HFF-Myc (cell line): ENCODE measurements around the gene MEOX1.

ENCODE experiments used
- DNase-seq: peaks from one replicate; pipeline ENCODE4 v3.0.0-alpha.2; 2011; ENCODE audit warnings: low read depth; ENCODE audit errors: extremely low read depth
- H3K4me3 ChIP-seq: replicated peaks from 2 replicates; pipeline ENCODE4 v1.5.1; 2011; ENCODE audit warnings: low read depth, mild to moderate bottlenecking, control low read depth, low read length
- TF ChIP-seq, protein P1 (sequence below): IDR thresholded peaks from 2 replicates; pipeline ENCODE4 v1.5.1; 2012; ENCODE audit warnings: mild to moderate bottlenecking, low read depth, low read length, control low read depth; ENCODE audit errors: missing control alignments

Gene MEOX1

GRCh38 chr17:43616029-43616351 lies 45.7 kb downstream of the MEOX1 start:
- H3K4me3 ChIP-seq = no peak overlapping the region
- TF ChIP-seq, protein P1, sequence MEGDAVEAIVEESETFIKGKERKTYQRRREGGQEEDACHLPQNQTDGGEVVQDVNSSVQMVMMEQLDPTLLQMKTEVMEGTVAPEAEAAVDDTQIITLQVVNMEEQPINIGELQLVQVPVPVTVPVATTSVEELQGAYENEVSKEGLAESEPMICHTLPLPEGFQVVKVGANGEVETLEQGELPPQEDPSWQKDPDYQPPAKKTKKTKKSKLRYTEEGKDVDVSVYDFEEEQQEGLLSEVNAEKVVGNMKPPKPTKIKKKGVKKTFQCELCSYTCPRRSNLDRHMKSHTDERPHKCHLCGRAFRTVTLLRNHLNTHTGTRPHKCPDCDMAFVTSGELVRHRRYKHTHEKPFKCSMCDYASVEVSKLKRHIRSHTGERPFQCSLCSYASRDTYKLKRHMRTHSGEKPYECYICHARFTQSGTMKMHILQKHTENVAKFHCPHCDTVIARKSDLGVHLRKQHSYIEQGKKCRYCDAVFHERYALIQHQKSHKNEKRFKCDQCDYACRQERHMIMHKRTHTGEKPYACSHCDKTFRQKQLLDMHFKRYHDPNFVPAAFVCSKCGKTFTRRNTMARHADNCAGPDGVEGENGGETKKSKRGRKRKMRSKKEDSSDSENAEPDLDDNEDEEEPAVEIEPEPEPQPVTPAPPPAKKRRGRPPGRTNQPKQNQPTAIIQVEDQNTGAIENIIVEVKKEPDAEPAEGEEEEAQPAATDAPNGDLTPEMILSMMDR = no peak
- no peak for DNase-seq

GRCh38 chr17:43615330-43616028 lies 46.2 kb downstream of the MEOX1 start:
- no peak for DNase-seq
- H3K4me3 ChIP-seq = no peak overlapping the region
- TF ChIP-seq, protein P1 = no peak

GRCh38 chr17:43614561-43614960 lies 47.2 kb downstream of the MEOX1 start:
- DNase-seq = no peak
- TF ChIP-seq, protein P1 = no peak
- no peak overlapping the region for H3K4me3 ChIP-seq

- TF ChIP-seq, protein P1 = no peak
Measured at GRCh38 chr17:43613917-43614316, 47.8 kb downstream of the MEOX1 start.

DNA sequence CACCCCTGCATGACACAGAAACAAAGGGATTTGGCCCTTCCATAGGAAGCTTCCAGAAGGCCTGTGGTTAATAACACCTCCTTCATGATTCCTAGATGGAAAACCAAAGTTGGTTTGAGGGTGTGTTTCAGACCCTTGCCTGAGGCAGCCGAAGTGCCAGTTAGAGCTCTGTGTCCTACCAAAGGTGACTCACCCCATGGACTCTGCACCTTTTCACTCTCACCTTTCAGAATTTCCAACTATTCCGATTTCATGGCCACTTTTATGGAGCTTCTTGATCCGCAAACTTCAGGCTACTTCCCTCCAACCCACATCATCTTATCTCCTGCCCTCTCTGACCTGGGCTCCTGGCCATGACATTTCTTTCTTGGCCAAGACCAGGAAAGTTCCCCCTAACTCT lies 49.2 kb downstream of the MEOX1 start:
- TF ChIP-seq, protein P1 = no peak
- H3K4me3 ChIP-seq = no peak overlapping the region

More at GRCh38 chr17:43613917-43614316, 47.8 kb downstream of the MEOX1 start:
- no peak for DNase-seq
- H3K4me3 ChIP-seq = no peak overlapping the region

GRCh38 chr17:43611230-43611969 lies 50.3 kb downstream of the MEOX1 start:
- DNase-seq = no peak
- TF ChIP-seq, protein P1 = no peak
- no peak overlapping the region for H3K4me3 ChIP-seq

More for the DNA sequence above, 49.2 kb downstream of the MEOX1 start:
- no peak for DNase-seq
